IMR-90 (cell line): ENCODE results near the gene LMTK2.

Experiments
- BHLHE40 ChIP-seq: fragments of 150-350 bp; IDR thresholded peaks from 2 replicates; pipeline ENCODE4 v1.6.1; 2016; ENCODE audit warnings: mild to moderate bottlenecking, low read depth, low read length
- CEBPB ChIP-seq: IDR thresholded peaks from 2 replicates; pipeline ENCODE4 v1.6.1; 2012; ENCODE audit warnings: low read depth, low read length, improper control_type of control experiment
- MAZ ChIP-seq: IDR thresholded peaks from 2 replicates; pipeline ENCODE4 v1.6.1; 2012; ENCODE audit warnings: low read depth, mild to moderate bottlenecking, low read length, improper control_type of control experiment, moderate library complexity, borderline replicate concordance
- NFE2L2 ChIP-seq: fragments of 150-350 bp; IDR thresholded peaks from 2 replicates; pipeline ENCODE4 v1.6.1; 2016; ENCODE audit warnings: low read depth, mild to moderate bottlenecking, low read length
- POLR2A ChIP-seq: IDR thresholded peaks from 2 replicates; pipeline ENCODE4 v1.6.1; 2012; ENCODE audit warnings: mild to moderate bottlenecking, low read depth, low read length
- RAD21 ChIP-seq: IDR thresholded peaks from 2 replicates; pipeline ENCODE4 v1.6.1; 2012; ENCODE audit warnings: low read length, improper control_type of control experiment
- SMC3 ChIP-seq: fragments of 150-350 bp; IDR thresholded peaks from 2 replicates; pipeline ENCODE4 v1.6.1; 2016; ENCODE audit warnings: low read depth, mild to moderate bottlenecking, antibody characterized with exemption, low read length, moderate library complexity
- TF ChIP-seq, protein P1 (sequence below): fragments of 150-350 bp; IDR thresholded peaks from 2 replicates; pipeline ENCODE4 v1.6.1; 2017; ENCODE audit warnings: mild to moderate bottlenecking, antibody characterized with exemption, low read length, low read depth
- TF ChIP-seq, protein P2 (sequence below): conservative IDR thresholded peaks from 2 replicates; pipeline ENCODE4 v1.5.1; 2012; ENCODE audit warnings: mild to moderate bottlenecking, low read depth, low read length, improper control_type of control experiment

DNA sequence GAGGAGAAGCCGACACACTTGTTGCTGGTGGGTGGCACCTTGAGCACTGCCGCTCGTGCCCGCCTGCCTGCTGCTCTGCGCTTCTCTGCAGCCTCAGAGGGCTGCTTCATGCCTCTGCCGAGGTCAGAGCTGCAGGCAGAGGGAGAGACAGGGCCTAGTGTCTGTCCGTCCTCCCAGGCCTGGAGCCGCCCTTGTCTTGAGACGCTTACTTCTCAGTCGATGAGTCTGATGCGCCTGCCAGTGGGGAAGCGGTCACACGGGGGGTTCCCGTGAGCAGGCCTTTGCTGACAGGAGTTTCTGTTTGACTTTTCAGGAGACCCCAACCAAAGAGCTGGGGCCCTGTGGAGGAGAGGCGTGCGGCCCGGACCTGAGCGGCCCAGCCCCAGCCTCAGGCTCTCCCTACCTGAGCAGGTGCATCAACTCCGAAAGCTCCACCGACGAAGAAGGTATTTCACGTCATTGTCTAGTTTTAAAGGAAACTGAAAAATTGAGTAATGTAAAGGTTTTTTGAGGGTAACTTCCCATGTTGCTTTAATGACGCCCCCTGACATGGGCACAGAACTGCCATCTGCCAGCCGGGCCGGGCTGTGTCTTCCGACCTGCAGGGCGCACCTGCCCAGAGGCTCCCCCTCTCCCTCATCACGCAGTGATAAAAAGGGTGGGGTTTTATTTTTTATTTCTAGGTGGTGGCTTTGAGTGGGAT lies 96.8 kb downstream of the LMTK2 start:
- TF ChIP-seq NFE2L2 (no peak), POLR2A (no peak), BHLHE40 (no peak), CEBPB (no peak), SMC3 (no peak), MAZ (no peak), RAD21 (no peak)
- TF ChIP-seq, protein P1, sequence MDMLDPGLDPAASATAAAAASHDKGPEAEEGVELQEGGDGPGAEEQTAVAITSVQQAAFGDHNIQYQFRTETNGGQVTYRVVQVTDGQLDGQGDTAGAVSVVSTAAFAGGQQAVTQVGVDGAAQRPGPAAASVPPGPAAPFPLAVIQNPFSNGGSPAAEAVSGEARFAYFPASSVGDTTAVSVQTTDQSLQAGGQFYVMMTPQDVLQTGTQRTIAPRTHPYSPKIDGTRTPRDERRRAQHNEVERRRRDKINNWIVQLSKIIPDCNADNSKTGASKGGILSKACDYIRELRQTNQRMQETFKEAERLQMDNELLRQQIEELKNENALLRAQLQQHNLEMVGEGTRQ = no peak
- TF ChIP-seq, protein P2, sequence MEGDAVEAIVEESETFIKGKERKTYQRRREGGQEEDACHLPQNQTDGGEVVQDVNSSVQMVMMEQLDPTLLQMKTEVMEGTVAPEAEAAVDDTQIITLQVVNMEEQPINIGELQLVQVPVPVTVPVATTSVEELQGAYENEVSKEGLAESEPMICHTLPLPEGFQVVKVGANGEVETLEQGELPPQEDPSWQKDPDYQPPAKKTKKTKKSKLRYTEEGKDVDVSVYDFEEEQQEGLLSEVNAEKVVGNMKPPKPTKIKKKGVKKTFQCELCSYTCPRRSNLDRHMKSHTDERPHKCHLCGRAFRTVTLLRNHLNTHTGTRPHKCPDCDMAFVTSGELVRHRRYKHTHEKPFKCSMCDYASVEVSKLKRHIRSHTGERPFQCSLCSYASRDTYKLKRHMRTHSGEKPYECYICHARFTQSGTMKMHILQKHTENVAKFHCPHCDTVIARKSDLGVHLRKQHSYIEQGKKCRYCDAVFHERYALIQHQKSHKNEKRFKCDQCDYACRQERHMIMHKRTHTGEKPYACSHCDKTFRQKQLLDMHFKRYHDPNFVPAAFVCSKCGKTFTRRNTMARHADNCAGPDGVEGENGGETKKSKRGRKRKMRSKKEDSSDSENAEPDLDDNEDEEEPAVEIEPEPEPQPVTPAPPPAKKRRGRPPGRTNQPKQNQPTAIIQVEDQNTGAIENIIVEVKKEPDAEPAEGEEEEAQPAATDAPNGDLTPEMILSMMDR = no peak
